GM10847 (cell line): ENCODE data around the gene CIITA.
A peak's percentile ranks its signal among the peaks of the same experiment; 100 is the strongest.

Source experiments
- POLR2A ChIP-seq: IDR thresholded peaks from 2 replicates; pipeline ENCODE4 v1.6.1; 2011; ENCODE audit not compliant: insufficient read length; ENCODE audit errors: extremely low read depth

CIITA gene

GRCh38 chr16:10876799-10877341 lies at the start of gene CIITA:
CIITA (plus strand) TSS chr16:10877202; CDS start chr16:10877331, 129 bp downstream.
- peak; percentile 57 for TF ChIP-seq POLR2A

- TF ChIP-seq POLR2A: no peak
These were observed 49.2 kb upstream of the CIITA start for GRCh38 chr16:10827691-10828341.

GRCh38 chr16:10828851-10829366 lies 48.1 kb upstream of the CIITA start:
- no peak for TF ChIP-seq POLR2A

- TF ChIP-seq POLR2A: no peak
These were observed 44.8 kb upstream of the CIITA start for GRCh38 chr16:10831894-10832886.

- no peak for TF ChIP-seq POLR2A
These were observed 43.7 kb upstream of the CIITA start for GRCh38 chr16:10833271-10833670.

- TF ChIP-seq POLR2A: no peak
These were observed 42.9 kb upstream of the CIITA start for GRCh38 chr16:10834130-10834529.

GRCh38 chr16:10834766-10835165 lies 42.2 kb upstream of the CIITA start:
- no peak for TF ChIP-seq POLR2A

- no peak for TF ChIP-seq POLR2A
These were observed 41.6 kb upstream of the CIITA start for GRCh38 chr16:10835281-10835931.

- no peak for TF ChIP-seq POLR2A
These were observed 40.7 kb upstream of the CIITA start for GRCh38 chr16:10836174-10836853.

GRCh38 chr16:10838621-10839278 lies 38.3 kb upstream of the CIITA start:
- TF ChIP-seq POLR2A: no peak

- no peak for TF ChIP-seq POLR2A
These were observed 37.7 kb upstream of the CIITA start for GRCh38 chr16:10839279-10839666.

- no peak for TF ChIP-seq POLR2A
These were observed 36.3 kb upstream of the CIITA start for GRCh38 chr16:10840703-10841102.

- TF ChIP-seq POLR2A: no peak
These were observed 30.6 kb upstream of the CIITA start for GRCh38 chr16:10846213-10846998.
